ENCODE measurements around the gene FGFR2. TPM values are rescaled to one million over a fixed set of nuclear protein-coding genes. Genes with fewer than 3 reads are reported as not detected.
"Not testable (repeated sequence)": the region's sequence is repeated elsewhere in the genome, so short reads cannot be mapped to it uniquely, and the experiment has no call there.

The FGFR2 gene
- total RNA-seq, 1 donor from 2014 or later, result 58.4 TPM

DNA sequence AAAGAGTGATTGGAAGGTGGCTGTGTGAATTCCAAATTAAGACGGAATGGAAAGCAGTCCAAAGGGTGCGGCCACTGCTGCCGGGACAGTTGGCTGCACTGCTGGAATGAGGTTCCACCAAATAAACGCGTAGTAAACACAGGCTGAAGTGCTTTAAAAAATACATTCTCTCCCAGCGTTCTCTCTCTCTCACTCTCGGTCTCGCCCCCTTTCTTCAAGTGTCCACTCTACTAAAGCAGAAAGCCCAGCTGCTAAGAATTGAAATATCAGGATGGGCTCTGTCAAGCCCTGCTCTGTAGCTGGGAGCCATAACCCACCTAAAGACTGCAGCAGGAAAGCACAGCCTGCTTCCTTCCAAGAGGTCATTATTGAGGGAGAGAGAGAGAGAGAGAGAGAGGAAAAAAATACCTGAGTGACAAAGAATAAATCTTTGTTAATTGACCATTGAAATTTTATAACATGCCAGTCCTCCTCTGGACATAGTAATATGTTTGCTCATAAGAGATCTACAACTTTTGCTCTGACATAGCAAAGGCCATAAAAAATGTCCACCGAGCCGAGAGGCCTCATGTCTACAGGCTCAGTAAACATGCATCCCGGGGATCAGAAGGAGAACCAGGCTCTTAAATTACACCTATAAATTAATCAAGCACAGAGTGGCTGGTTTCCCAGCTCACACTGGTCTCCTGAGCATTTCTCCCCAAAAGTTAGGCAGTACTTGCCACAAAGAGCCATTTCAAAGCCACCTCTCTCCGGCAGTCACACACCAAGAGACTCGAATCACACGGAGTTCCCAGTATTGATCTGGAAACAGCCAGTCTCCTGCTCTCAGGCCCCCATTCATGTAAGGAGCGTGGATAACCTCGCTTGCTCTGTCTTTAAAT is 72.8 kb downstream of the FGFR2 start:
- H3K27me3 Mint-ChIP-seq (ENCODE audit: low read depth), result peaks cover 88% of the 10 kb centered on the region
- H3K4me3 Mint-ChIP-seq, result peak overlapping the region; percentile 14
- TF ChIP-seq, protein P1, sequence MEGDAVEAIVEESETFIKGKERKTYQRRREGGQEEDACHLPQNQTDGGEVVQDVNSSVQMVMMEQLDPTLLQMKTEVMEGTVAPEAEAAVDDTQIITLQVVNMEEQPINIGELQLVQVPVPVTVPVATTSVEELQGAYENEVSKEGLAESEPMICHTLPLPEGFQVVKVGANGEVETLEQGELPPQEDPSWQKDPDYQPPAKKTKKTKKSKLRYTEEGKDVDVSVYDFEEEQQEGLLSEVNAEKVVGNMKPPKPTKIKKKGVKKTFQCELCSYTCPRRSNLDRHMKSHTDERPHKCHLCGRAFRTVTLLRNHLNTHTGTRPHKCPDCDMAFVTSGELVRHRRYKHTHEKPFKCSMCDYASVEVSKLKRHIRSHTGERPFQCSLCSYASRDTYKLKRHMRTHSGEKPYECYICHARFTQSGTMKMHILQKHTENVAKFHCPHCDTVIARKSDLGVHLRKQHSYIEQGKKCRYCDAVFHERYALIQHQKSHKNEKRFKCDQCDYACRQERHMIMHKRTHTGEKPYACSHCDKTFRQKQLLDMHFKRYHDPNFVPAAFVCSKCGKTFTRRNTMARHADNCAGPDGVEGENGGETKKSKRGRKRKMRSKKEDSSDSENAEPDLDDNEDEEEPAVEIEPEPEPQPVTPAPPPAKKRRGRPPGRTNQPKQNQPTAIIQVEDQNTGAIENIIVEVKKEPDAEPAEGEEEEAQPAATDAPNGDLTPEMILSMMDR (conservative IDR thresholded peaks at IDR 0.05), result no peak
- no peaks in the 10 kb centered on the region for H3K9me3 Mint-ChIP-seq
- H3K36me3 Mint-ChIP-seq (ENCODE audit: low read depth), result peaks cover 5% of the 10 kb centered on the region
- H3K27ac Mint-ChIP-seq (ENCODE audit: unreplicated experiment), result peak overlapping the region; percentile 47
- H3K4me1 Mint-ChIP-seq, result peaks cover 65% of the 10 kb centered on the region
- DNase-seq (ENCODE audit: low read depth, low spot score), result no peak

DNA sequence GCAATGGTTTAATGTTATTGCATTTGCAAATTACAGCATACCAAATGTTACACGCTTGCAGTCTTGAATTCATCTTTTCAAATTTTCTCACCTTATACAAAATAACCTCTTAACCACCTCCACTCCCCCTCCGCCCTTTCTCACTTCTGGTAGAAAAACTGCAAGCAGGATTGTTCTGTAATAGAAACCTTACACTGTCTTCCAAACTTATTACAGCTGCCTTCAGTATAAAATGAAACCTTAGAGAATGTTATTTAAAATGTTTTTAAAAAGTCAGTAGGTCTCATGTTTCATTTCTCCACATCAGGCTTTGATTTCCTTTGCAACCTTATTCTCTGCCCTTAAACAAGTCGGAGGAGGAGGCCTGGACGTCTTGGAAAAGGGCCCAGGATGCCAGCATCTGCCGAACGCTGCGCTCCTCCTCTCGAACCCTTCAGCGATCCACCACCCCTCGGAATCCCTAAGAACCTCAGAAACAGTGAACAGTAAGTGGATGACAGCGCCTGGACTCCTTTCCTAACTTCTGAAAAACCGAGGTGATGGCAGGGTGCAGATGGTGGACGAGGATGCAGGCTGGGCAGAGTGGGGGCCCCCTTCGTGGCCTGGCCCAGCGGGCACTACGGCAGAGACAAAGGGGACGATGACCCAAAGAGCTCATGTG is 74.0 kb downstream of the FGFR2 start:
- no peaks in the 10 kb centered on the region for H3K9me3 Mint-ChIP-seq
- peaks cover 90% of the 10 kb centered on the region for H3K27me3 Mint-ChIP-seq (ENCODE audit: low read depth)
- TF ChIP-seq, protein P1 (conservative IDR thresholded peaks at IDR 0.05), result no peak
- H3K36me3 Mint-ChIP-seq (ENCODE audit: low read depth), result peaks cover 7% of the 10 kb centered on the region
- H3K4me3 Mint-ChIP-seq, result no peak overlapping the region
- peaks cover 70% of the 10 kb centered on the region for H3K4me1 Mint-ChIP-seq
- no peak for DNase-seq (ENCODE audit: low read depth, low spot score)
- no peak overlapping the region for H3K27ac Mint-ChIP-seq (ENCODE audit: unreplicated experiment)

DNA sequence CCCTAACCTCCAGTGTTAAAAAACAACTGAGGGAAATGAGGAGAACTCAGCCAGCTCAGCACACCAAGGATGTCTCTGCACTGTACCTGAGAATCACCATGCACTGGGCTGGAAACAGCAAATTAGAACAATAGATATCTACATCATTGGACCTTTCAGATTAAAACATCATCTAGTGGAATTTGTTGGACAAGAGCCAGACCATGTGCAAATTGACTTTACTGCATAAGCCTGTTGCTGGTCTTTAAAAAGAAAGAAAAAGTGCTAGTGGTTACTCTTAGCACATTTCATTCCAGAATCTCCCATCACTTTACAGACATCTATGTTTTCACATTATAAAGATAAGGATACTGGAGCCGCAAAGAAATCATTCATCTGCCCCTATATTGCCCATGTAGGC is 75.4 kb downstream of the FGFR2 start:
- H3K4me1 Mint-ChIP-seq, result peaks cover 61% of the 10 kb centered on the region
- H3K27me3 Mint-ChIP-seq (ENCODE audit: low read depth), result peaks cover 92% of the 10 kb centered on the region
- H3K9me3 Mint-ChIP-seq, result no peaks in the 10 kb centered on the region
- DNase-seq (ENCODE audit: low read depth, low spot score), result no peak
- H3K27ac Mint-ChIP-seq (ENCODE audit: unreplicated experiment), result no peak overlapping the region
- H3K4me3 Mint-ChIP-seq, result no peak overlapping the region
- TF ChIP-seq, protein P1 (conservative IDR thresholded peaks at IDR 0.05), result no peak
- peaks cover 12% of the 10 kb centered on the region for H3K36me3 Mint-ChIP-seq (ENCODE audit: low read depth)

DNA sequence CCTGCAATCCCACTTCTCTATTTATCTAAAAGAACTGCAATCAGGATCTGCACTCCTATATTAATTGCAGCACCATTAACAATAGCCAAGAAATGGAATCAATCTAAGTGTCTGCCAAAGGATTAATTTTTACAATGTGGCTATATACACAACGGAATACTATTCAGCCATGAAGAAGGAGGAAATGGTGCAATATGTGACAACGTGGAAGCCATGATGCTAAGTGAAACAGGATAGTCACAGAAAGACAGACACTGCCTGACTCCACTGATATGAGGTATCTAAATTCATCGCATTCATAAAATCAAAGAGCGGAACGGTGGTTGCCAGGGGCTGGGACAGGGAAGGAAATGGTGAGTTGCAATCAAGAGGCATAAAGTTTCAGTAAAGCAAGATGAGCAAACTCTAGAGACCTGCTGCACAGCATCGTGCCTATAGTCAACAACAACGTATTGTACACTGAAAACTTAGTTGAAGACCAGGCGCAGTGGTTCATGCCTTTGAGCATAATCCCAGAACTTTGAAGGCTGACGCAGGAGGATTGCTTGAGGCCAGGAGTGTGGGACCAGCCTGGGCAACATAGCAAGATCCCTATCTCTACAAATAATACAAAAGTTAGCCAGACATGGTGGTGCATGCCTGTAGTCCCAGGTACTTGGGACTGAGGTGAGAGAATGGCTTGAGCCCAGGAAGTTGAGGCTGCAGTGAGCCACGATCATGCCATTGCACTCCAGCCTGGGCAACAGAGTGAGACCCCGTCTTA is 76.3 kb downstream of the FGFR2 start:
- no peak overlapping the region for H3K4me3 Mint-ChIP-seq
- H3K36me3 Mint-ChIP-seq (ENCODE audit: low read depth), result peaks cover 12% of the 10 kb centered on the region
- no peak overlapping the region for H3K27ac Mint-ChIP-seq (ENCODE audit: unreplicated experiment)
- peaks cover 53% of the 10 kb centered on the region for H3K4me1 Mint-ChIP-seq
- peaks cover 89% of the 10 kb centered on the region for H3K27me3 Mint-ChIP-seq (ENCODE audit: low read depth)
- no peaks in the 10 kb centered on the region for H3K9me3 Mint-ChIP-seq
- TF ChIP-seq, protein P1 (conservative IDR thresholded peaks at IDR 0.05), result no peak
- no peak for DNase-seq (ENCODE audit: low read depth, low spot score)

DNA sequence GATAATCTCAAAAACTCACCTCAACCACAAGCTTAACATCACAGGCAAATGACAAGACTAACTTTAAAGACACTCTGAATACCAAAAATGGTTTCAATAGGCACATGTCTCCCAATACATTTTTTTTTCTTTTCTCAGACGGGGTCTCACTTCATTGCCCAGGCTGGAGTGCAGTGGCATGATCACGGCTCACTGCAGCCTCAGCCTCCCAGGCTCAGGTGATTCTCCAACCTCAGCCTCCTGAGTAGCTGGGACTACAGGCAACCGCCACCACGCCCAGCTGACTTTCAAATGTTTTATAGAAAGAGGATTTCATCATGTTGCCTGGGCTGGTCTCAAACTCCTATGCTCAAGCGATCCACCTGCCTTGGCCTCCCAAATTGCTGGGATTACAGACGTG is 77.7 kb downstream of the FGFR2 start:
- Mint-ChIP-seq H3K27me3 (ENCODE audit: low read depth) (peaks cover 85% of the 10 kb centered on the region), H3K36me3 (ENCODE audit: low read depth) (peaks cover 12% of the 10 kb centered on the region), H3K4me1 (peaks cover 39% of the 10 kb centered on the region)
- H3K4me3 Mint-ChIP-seq; DNase-seq (ENCODE audit: low read depth, low spot score); H3K27ac Mint-ChIP-seq (ENCODE audit: unreplicated experiment); H3K9me3 Mint-ChIP-seq: not testable (repeated sequence)

All from neural crest cell (in vitro differentiated cells).